ENCODE data around the gene PPP5C.
A peak's percentile ranks its signal among the peaks of the same experiment; 100 is the strongest.

PPP5C gene

DNA sequence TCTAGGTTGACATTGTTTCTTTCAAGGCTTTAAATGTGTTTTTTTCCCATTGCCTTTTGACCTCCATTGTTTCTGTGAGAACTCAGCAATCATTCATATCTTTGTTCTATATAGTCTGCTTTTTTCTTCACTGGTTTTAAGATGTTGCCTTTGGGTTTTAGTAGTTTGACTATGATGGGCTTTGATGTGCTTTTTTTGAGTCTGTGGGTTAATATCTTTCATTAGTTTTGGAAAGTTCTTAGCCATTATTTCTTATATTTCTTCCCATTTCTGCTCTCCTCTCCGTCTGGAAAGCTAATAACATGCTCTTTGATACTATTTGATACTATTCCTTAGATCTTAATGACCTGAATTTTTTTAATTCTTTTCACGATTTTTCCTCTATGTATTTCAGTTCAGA, 33.8 kb downstream of the PPP5C start:
- peaks cover 2% of the 10 kb centered on the region for H3K4me1 Mint-ChIP-seq (ENCODE audit: low read depth)
- DNase-seq (ENCODE audit: low spot score), result no peak
- no peak overlapping the region for H3K27ac Mint-ChIP-seq
- no peaks in the 10 kb centered on the region for H3K27me3 Mint-ChIP-seq (ENCODE audit: low read depth)
- no peaks in the 10 kb centered on the region for H3K9me3 Mint-ChIP-seq
- peaks cover 59% of the 10 kb centered on the region for H3K36me3 Mint-ChIP-seq (ENCODE audit: low read depth)
- no peak overlapping the region for H3K4me3 Mint-ChIP-seq

DNA sequence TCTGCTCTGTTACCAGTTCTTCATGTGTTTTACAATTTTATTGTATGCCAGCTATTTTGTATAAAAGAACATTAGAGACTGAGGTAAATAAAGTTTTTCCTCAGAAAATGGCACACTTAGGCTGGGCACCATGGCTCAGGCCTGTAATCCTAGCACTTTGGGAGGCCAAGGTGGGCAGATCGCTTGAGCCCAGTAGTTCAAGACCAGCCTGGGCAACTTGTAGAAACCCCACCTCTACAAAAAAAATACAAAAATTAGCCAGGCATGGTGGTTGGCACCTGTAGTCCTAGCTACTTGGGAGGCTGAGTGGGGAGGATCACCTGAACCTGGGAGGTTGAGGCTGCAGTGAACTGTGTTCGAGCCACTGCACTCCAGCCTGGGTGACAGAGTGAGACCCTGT, 34.5 kb downstream of the PPP5C start:
- Mint-ChIP-seq H3K27ac (no peak overlapping the region), H3K9me3 (no peaks in the 10 kb centered on the region), H3K27me3 (ENCODE audit: low read depth) (no peaks in the 10 kb centered on the region), H3K4me3 (no peak overlapping the region), H3K4me1 (ENCODE audit: low read depth) (peaks cover 2% of the 10 kb centered on the region), H3K36me3 (ENCODE audit: low read depth) (peaks cover 56% of the 10 kb centered on the region)
- no peak for DNase-seq (ENCODE audit: low spot score)

DNA sequence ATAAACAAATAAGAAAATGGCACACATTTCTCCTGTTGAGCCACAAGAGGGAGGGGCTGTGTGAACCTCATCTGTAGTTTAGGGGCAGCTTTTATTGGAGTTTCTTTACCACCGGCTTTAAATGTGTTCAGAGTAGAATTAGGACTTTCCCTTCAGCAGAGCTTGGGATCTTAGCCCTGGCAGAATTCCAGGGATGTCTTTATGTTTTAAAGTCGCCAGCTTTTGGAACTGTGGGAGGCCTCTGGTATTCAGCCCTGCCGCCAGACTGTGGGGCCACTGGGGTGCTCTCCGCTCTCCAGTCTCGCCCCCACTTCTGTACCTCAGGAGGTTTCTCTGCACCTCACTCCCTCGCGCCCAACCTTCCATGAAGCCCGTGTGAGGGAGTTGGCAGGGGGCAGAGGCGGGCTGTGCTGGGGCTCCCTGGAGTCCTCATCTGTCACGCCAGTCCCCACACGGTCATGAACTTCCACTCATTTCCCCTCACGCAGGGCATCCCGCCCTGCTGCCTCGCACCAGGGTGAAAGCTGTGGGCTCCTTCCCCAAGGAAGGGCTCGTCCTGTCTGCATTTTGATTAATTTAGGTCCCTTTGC, 35.0 kb downstream of the PPP5C start:
- H3K4me1 Mint-ChIP-seq (ENCODE audit: low read depth), result peaks cover 2% of the 10 kb centered on the region
- no peak for DNase-seq (ENCODE audit: low spot score)
- H3K27me3 Mint-ChIP-seq (ENCODE audit: low read depth), result no peaks in the 10 kb centered on the region
- no peak overlapping the region for H3K4me3 Mint-ChIP-seq
- peaks cover 58% of the 10 kb centered on the region for H3K36me3 Mint-ChIP-seq (ENCODE audit: low read depth)
- no peaks in the 10 kb centered on the region for H3K9me3 Mint-ChIP-seq
- H3K27ac Mint-ChIP-seq, result no peak overlapping the region

DNA sequence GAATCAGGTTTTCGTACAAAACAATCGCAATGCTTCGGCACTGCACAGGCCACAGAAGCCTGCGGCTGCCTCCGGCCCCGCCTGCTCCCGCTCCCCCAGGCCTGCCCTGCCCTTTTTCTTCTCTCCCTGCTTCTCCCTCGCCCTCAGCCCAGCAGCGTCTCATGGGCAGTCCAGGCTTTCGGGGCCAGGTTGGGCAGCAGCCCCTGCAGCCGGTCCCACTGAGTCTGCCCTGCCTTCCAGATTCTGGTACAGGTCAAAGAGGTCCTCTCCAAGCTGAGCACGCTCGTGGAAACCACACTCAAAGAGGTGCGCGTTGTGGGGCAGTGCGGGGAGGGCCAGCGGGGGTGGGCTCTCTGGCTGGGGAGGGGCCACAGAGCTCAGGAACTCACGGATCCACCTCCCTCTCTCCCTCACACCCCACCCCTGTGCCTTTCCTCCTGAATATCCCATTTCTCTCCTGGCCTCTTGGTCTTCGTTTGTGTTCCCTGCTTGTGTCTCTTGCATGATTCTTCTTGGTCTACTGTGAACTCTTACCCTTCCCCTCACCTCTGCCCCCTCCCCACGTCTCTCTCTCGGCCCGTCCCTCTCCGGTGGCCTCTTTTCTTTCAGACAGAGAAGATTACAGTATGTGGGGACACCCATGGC, 36.4 kb downstream of the PPP5C start:
- H3K27ac Mint-ChIP-seq, result no peak overlapping the region
- no peak for DNase-seq (ENCODE audit: low spot score)
- peaks cover 2% of the 10 kb centered on the region for H3K4me1 Mint-ChIP-seq (ENCODE audit: low read depth)
- no peaks in the 10 kb centered on the region for H3K9me3 Mint-ChIP-seq
- no peaks in the 10 kb centered on the region for H3K27me3 Mint-ChIP-seq (ENCODE audit: low read depth)
- no peak overlapping the region for H3K4me3 Mint-ChIP-seq
- H3K36me3 Mint-ChIP-seq (ENCODE audit: low read depth), result peaks cover 60% of the 10 kb centered on the region

DNA sequence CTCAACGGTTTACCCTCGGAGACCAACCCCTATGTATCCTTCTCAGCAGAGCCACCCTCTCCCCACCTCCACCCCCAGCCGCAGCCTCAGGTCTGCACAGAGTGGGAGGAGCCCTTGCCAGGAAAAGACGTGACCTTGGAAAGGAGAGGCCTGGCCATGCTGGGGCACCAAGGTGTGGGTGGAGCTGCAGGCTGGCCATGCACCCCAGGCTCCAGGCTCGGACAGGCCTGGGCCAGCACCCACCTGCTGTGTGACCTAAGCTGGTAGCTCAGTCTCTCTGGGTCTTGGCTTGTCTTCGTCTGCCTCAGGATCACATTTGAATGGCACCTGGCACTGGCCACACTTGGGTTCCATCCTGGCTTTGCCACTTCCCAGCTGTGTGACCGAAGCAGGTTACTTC, 37.0 kb downstream of the PPP5C start:
- H3K9me3 Mint-ChIP-seq, result no peaks in the 10 kb centered on the region
- H3K4me1 Mint-ChIP-seq (ENCODE audit: low read depth), result peaks cover 2% of the 10 kb centered on the region
- DNase-seq (ENCODE audit: low spot score), result no peak
- no peaks in the 10 kb centered on the region for H3K27me3 Mint-ChIP-seq (ENCODE audit: low read depth)
- H3K4me3 Mint-ChIP-seq, result no peak overlapping the region
- no peak overlapping the region for H3K27ac Mint-ChIP-seq
- H3K36me3 Mint-ChIP-seq (ENCODE audit: low read depth), result peaks cover 62% of the 10 kb centered on the region

DNA sequence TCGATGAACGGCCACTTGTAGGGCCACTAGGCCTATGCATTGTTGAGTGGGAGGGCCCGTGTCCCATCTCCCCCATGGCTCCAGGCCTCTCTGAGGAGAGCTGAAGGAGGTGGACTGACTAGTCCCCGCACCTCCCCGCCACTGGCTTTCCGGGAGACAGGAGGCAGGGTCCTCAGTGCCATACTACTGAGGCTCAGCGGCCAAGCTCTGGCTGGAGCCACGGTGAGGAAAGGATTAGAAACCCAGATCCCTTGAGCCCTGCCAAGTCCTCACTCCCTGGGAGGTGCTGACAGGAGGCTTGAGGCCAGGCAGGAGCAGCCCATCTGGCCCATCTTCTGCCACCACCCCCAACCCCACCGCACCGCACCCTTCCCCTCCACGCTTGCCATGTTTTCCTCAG, 37.5 kb downstream of the PPP5C start:
- DNase-seq (ENCODE audit: low spot score), result no peak
- Mint-ChIP-seq H3K36me3 (ENCODE audit: low read depth) (peaks cover 66% of the 10 kb centered on the region), H3K27ac (no peak overlapping the region), H3K4me1 (ENCODE audit: low read depth) (peaks cover 1% of the 10 kb centered on the region), H3K9me3 (no peaks in the 10 kb centered on the region), H3K27me3 (ENCODE audit: low read depth) (no peaks in the 10 kb centered on the region), H3K4me3 (no peak overlapping the region)

DNA sequence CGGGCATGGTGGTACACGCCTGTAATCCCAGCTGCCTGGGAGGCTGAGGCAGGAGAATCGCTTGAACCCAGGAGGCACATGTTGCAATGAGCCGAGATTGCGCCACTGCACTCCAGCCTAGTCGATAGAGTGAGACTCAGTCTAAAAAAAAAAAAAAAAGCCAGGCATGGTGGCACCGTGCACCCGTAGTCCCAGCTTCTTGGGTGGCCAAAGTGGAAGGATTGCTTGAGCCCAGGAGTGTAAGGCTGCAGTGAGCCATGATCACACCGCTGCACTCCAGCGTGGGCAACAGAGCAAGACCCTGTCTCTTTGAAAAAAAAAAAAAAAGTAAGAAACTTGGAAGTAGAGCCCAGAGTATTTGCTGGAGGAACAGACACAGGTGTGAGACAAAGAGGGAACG, 38.7 kb downstream of the PPP5C start:
- H3K9me3 Mint-ChIP-seq, result no peaks in the 10 kb centered on the region
- no peaks in the 10 kb centered on the region for H3K27me3 Mint-ChIP-seq (ENCODE audit: low read depth)
- H3K4me3 Mint-ChIP-seq, result no peak overlapping the region
- H3K27ac Mint-ChIP-seq, result no peak overlapping the region
- H3K4me1 Mint-ChIP-seq (ENCODE audit: low read depth), result no peaks in the 10 kb centered on the region
- H3K36me3 Mint-ChIP-seq (ENCODE audit: low read depth), result peaks cover 66% of the 10 kb centered on the region
- no peak for DNase-seq (ENCODE audit: low spot score)

DNA sequence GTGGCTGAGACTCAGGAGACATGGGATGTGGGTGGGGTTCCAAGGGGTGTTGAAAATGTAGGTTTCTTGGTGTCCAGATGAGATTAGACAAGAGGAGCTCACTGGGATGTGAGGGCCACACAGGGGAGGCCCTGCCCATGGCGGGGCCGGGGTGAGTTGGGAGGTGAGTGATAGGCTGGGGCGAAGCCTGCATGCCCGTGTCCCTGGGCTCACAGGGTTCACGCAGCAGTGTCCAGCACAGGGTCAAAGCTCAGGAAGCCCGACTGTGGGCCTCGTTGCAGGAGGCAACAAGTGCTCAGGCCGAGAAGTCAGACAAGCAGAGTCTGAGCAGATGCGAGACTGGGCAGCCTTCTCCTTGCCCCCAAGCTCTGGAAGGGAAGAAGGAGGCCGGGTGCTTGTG, 39.3 kb downstream of the PPP5C start:
- no peak overlapping the region for H3K4me3 Mint-ChIP-seq
- DNase-seq (ENCODE audit: low spot score), result no peak
- H3K27me3 Mint-ChIP-seq (ENCODE audit: low read depth), result no peaks in the 10 kb centered on the region
- H3K36me3 Mint-ChIP-seq (ENCODE audit: low read depth), result peaks cover 63% of the 10 kb centered on the region
- H3K4me1 Mint-ChIP-seq (ENCODE audit: low read depth), result no peaks in the 10 kb centered on the region
- no peak overlapping the region for H3K27ac Mint-ChIP-seq
- H3K9me3 Mint-ChIP-seq, result no peaks in the 10 kb centered on the region

DNA sequence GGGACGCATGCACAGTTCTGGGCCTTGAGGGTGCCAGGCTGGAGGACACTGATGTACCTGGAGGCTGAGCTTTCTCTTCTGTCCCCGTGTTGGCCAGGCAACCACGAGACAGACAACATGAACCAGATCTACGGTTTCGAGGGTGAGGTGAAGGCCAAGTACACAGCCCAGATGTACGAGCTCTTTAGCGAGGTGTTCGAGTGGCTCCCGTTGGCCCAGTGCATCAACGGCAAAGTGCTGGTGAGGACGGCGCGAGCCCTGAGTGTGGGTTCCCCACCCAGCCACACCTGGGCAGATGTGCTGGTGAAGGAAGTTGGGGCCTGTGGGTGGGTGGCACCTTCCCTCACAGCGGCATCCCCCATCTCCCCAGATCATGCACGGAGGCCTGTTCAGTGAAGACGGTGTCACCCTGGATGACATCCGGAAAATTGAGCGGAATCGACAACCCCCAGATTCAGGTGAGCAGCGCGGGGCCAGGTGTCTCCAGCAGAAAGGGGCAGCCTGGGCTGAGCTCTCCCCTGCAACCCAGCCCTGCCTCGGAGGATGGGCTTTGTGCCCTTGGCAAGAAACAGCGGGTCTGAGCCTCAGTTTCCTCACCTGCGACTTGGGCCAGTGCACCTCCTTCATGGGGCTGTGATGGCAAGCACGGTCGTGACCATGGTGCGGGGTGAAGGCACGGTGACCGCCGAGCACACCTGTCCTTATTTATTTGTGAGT, 40.3 kb downstream of the PPP5C start:
- Mint-ChIP-seq H3K9me3 (no peaks in the 10 kb centered on the region), H3K4me3 (no peak overlapping the region), H3K27ac (peak overlapping the region; percentile 35), H3K27me3 (ENCODE audit: low read depth) (no peaks in the 10 kb centered on the region), H3K4me1 (ENCODE audit: low read depth) (no peaks in the 10 kb centered on the region), H3K36me3 (ENCODE audit: low read depth) (peaks cover 65% of the 10 kb centered on the region)
- no peak for DNase-seq (ENCODE audit: low spot score)

DNA sequence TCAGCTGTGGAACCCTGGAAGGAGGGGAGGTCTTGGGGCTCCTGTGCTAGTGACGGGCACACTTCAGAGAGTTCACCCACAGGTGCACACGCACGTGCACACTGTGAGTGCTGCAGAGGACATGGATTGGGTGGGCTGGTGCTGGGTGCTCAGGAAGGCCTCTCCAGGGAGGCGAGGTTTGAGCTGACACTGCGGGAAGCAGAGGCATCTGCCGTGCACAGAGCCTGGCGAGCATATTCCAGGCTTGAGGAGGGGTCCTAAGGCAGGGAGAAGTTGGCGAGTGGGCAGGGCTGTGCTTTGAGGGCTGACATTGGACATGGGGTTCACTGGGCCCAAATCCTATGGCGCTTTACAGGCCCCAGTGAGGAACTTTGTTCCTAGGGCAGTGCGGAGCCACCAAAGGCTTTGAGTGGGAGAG, 40.8 kb downstream of the PPP5C start:
- Mint-ChIP-seq H3K4me3 (no peak overlapping the region), H3K9me3 (no peaks in the 10 kb centered on the region), H3K27ac (no peak overlapping the region), H3K36me3 (ENCODE audit: low read depth) (peaks cover 63% of the 10 kb centered on the region), H3K27me3 (ENCODE audit: low read depth) (no peaks in the 10 kb centered on the region), H3K4me1 (ENCODE audit: low read depth) (no peaks in the 10 kb centered on the region)
- DNase-seq (ENCODE audit: low spot score), result no peak

DNA sequence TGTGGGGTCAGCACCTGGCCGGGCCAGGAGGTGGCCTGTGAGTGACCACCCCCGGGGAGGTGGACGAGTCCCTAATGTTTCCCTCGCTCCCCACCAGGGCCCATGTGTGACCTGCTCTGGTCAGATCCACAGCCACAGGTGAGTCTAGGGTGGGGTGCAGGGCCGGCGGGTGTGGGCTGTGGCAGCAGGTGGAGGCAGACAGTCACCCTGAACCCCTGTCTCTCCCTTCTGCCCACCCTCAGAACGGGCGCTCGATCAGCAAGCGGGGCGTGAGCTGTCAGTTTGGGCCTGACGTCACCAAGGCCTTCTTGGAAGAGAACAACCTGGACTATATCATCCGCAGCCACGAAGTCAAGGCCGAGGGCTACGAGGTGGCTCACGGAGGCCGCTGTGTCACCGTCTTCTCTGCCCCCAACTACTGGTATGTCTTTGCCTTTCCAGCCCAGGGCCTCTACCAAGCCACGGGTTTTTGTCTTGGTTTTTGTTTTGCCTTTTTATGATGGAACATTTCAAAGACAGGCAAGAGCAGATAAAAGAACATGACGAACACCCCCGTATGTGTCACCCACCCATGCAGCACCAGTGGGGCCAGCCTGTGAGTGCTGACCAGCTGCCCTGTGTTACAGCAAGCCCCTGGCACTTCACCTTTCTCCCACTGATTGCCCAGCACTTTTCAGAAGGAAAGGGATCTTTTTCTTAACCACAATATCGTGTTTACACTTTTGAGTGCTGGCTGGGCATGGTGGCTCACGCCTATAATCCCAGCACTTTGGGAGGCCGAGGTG, 41.6 kb downstream of the PPP5C start:
- H3K4me1 Mint-ChIP-seq (ENCODE audit: low read depth), result no peaks in the 10 kb centered on the region
- H3K4me3 Mint-ChIP-seq, result no peak overlapping the region
- no peaks in the 10 kb centered on the region for H3K27me3 Mint-ChIP-seq (ENCODE audit: low read depth)
- H3K36me3 Mint-ChIP-seq (ENCODE audit: low read depth), result peaks cover 63% of the 10 kb centered on the region
- no peak for DNase-seq (ENCODE audit: low spot score)
- no peak overlapping the region for H3K27ac Mint-ChIP-seq
- no peaks in the 10 kb centered on the region for H3K9me3 Mint-ChIP-seq

DNA sequence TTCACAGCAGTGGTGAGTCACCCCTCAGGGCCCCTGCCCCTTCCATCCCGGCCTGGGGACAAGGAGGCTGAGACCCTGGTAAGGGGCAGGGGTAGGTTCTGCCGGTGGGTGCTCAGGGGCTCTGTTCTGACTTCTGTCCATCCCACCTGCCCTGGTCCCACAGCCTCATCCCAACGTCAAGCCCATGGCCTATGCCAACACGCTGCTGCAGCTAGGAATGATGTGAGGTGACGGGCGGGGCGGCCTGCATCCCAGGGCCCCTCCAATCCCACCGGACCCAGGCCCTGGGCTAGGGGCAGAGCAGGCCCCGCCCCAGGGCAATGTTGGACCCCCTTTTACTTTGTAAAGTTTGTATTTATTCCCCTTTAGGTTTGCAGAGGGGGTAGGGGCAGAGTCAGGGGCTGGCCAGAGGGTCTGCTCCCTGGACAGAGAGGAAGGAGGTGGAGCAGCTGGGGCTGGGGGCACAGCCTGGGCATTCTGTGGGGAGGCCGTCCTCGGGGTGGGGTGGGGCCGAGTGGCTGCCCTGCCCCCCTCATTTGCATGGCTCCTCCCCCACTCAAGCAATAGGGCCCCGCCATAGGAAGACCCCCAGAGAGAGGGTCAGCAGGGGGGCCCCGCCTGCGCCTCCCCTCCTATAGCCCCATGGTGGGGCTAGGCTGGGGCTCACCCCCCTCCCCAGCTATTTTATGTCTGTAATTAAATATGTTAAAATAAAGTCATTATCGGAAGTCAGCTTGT, 43.4 kb downstream of the PPP5C start:
- H3K4me3 Mint-ChIP-seq, result no peak overlapping the region
- H3K9me3 Mint-ChIP-seq, result no peaks in the 10 kb centered on the region
- H3K27me3 Mint-ChIP-seq (ENCODE audit: low read depth), result no peaks in the 10 kb centered on the region
- peaks cover 49% of the 10 kb centered on the region for H3K36me3 Mint-ChIP-seq (ENCODE audit: low read depth)
- no peak overlapping the region for H3K27ac Mint-ChIP-seq
- peaks cover 2% of the 10 kb centered on the region for H3K4me1 Mint-ChIP-seq (ENCODE audit: low read depth)
- no peak for DNase-seq (ENCODE audit: low spot score)

DNA sequence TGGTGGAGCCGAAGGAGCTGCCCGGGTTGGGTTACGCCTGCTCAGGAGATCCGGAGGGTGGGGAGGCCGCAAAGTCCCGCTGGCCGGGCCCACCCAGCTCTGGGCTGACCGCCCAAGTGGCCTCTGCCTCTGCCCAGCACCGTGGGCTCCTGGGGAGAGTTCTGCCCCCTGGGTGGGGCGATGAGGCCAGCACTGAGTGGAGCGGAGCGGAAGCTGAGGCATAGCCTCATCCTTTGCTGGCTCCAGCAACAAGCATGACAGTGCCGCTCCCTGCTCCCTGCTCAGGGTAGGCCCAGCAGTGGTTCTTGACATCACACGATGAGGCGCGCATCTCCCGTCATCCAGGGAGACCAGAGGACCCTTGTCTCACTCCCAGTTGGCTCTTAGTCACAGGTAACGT, 44.0 kb downstream of the PPP5C start:
- no peak for DNase-seq (ENCODE audit: low spot score)
- Mint-ChIP-seq H3K27me3 (ENCODE audit: low read depth) (no peaks in the 10 kb centered on the region), H3K4me1 (ENCODE audit: low read depth) (peaks cover 2% of the 10 kb centered on the region), H3K27ac (no peak overlapping the region), H3K4me3 (no peak overlapping the region), H3K36me3 (ENCODE audit: low read depth) (peaks cover 46% of the 10 kb centered on the region), H3K9me3 (no peaks in the 10 kb centered on the region)

Measured in T-helper 2 cell treated with Interferon-gamma antibody and Interleukin-4, amounts not matched to agents 5 μg/mL and 100 μg/mL, for 36 hours (primary cell).